ENCODE measurements around the gene COG5. TPM values are rescaled to one million over a fixed set of nuclear protein-coding genes. Genes with fewer than 3 reads are reported as not detected.

Gene COG5
- total and polyA plus RNA-seq, 9 of the 15 experiments (the other 6 are each of a cell fraction or from before 2014, with no cell fraction given) = 15.3 to 75.1 (median 56.4) TPM

GRCh38 chr7:107318523-107319160 is 245.1 kb downstream of the COG5 start (continued):
- TF ChIP-seq CLOCK (CRISPR knock-in tag; IDR thresholded peaks at IDR 0.05; ENCODE audit: borderline replicate concordance) (no peak), SIRT6 (IDR thresholded peaks at IDR 0.05; ENCODE audit: low read depth, low read length) (no peak), ASH1L (IDR thresholded peaks at IDR 0.05; ENCODE audit: borderline replicate concordance, low read depth, partially characterized antibody) (no peak), ZNF75A (CRISPR knock-in tag; IDR thresholded peaks at IDR 0.05) (no peak), HBP1 (CRISPR knock-in tag; IDR thresholded peaks at IDR 0.05) (no peak), HSF4 (CRISPR knock-in tag; IDR thresholded peaks at IDR 0.05; ENCODE audit: borderline replicate concordance) (peak; percentile 96), ZNF609 (CRISPR knock-in tag; IDR thresholded peaks at IDR 0.05; ENCODE audit: borderline replicate concordance) (no peak), HDAC1 (IDR thresholded peaks at IDR 0.05) (peak in 1 of 2 experiments; percentile 64; a peak in 1 of 4 replicates), NR2C1 (IDR thresholded peaks at IDR 0.05) (peak; percentile 94), NR2C1 (tag; IDR thresholded peaks at IDR 0.05) (peak; percentile 98), CTCFL (IDR thresholded peaks at IDR 0.05; ENCODE audit: borderline replicate concordance, insufficient read depth, low read depth, low read length, poor library complexity, severe bottlenecking) (no peak), ZBED1 (IDR thresholded peaks at IDR 0.05) (no peak), MLX (CRISPR knock-in tag; conservative IDR thresholded peaks at IDR 0.05) (no peak), ZNF436 (CRISPR knock-in tag; IDR thresholded peaks at IDR 0.05) (no peak), ZNF644 (tag; IDR thresholded peaks at IDR 0.05; ENCODE audit: low read depth) (peak; percentile 99)
